ENCODE measurements around the gene NUTM2D. TPM values are rescaled to one million over a fixed set of nuclear protein-coding genes. Genes with fewer than 3 reads are reported as not detected.
"Not testable (repeated sequence)": the region's sequence is repeated elsewhere in the genome, so short reads cannot be mapped to it uniquely, and the experiment has no call there.

NUTM2D gene
- total RNA-seq, 2 donors from 2014 or later = 1.3 to 6.5 TPM

DNA sequence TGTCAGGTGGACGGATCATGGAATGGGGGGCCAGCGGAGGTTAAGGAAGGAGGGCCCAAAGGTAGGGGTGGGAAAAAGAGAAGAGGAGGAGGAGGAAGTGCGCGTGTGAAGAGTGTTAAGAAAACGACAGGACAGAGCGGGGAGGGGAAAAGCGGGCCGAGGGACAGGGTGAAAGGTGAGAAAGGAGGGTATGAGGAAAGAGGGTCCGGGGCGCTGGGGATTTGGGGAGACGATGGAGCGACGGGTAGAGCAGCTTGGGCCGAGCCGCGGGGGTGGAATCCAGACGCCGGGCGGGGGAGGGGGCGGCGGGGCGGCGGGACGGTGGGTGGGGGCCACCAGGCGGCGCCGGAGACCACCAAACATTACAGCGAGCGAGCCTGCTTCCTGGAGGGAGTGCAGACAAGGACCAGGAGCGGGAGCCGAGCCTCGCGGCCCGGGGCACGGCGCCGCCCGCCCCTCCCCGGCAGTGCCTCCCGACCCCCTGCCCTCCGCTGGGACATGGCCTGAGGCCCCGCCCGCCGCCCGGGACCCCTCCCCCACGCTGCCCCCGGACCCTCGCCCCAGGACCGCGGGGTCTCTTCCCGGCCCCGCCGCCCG, 15.9 kb upstream of the NUTM2D start:
- H3K36me3 ChIP-seq (replicated peaks in 1 of 2; ENCODE audit: insufficient read depth in 1 of 2, low read depth in 2 of 2); intact Hi-C loops (cut with DNase I): not testable (repeated sequence)
- 0% methylated on average over 2 to 7 of the region's 54 CpGs for WGBS, 2 donors

DNA sequence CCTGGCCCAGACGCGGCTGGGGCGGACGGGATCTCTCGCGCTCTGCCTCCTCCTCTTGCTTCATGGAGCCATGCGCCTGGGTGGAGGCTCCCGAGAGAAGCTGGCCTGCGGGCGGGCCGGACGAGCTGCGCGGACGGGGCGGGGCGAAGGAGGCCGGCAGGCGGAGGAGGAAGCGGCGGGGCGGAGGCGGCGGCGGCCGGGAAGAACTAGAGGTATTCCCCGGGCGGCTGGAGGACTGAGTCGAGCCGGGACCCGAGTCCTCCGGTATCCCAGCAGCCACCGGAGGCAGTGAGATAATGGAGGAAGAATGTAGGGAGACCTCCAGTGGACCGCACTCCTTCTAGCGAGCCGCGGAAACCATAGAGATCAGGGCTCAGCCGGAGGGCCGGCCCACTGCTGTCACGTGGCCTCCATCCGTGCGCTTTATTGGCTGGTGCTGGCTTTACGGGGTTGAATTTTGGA, 15.3 kb upstream of the NUTM2D start:
- Histone ChIP-seq H3K4me3 (peak overlapping the region in 1 of 2 donors; percentile 9), H3K27ac (peak overlapping the region; percentile 81 to 91 (median 89))
- ATAC-seq (peak; percentile 93), DNase-seq (peak; percentile 91 to 95 (median 92))
- H3K27me3 ChIP-seq; intact Hi-C loops (cut with DNase I); H3K36me3 ChIP-seq (replicated peaks in 1 of 2; ENCODE audit: insufficient read depth in 1 of 2, low read depth in 2 of 2); H3K4me1 ChIP-seq; H3K9me3 ChIP-seq: not testable (repeated sequence)
- WGBS, 2 donors = 1% methylated on average over 27 of the region's 43 CpGs; no CpG with 5 or more reads in 1 of the 2 donors
- TF ChIP-seq POLR2A (IDR thresholded peaks at IDR 0.05) = peak in 2 of 3 donors; percentile 57 to 59

More for the DNA sequence above, 15.9 kb upstream of the NUTM2D start:
- DNase-seq (peak in 1 of 4 donors; percentile 14), ATAC-seq (peak; percentile 20)
- not testable (repeated sequence) for H3K4me3 ChIP-seq, H3K27me3 ChIP-seq, H3K4me1 ChIP-seq, H3K9me3 ChIP-seq
- peak overlapping the region; percentile 81 to 91 (median 89) for H3K27ac ChIP-seq

DNA sequence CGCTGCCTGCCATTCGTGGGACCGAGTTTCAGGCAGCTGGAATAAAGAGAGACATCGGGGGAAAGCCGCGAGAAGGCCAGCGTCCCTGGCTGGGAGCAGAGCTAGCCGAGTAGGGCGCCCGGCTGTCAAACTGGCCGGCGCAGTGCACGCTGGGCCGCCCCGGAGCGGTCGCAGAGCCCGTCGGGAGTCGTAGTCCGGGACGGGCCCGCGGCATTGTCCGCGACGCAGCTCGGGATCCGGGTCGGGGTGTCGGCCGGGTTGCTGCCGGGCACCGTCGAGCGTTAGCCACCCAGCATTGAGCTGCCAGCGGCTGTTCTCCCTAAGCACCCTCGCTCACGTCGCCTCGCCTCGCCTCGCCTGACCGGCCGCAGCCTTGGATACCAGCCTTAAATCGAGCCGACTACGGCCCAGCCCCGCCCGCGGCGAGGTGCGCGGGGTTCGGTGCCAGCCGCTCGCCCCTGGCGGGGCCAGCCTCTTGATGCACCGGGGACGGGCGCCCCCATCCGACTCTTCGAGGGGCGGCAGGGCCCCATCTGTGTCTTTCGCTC, 14.8 kb upstream of the NUTM2D start:
- H3K4me1 ChIP-seq; H3K9me3 ChIP-seq; H3K27me3 ChIP-seq; H3K36me3 ChIP-seq (replicated peaks in 1 of 2; ENCODE audit: insufficient read depth in 1 of 2, low read depth in 2 of 2); intact Hi-C loops (cut with DNase I): not testable (repeated sequence)
- TF ChIP-seq POLR2A (IDR thresholded peaks at IDR 0.05) = peak; percentile 13 to 78 (median 77)
- TF ChIP-seq, protein P1, sequence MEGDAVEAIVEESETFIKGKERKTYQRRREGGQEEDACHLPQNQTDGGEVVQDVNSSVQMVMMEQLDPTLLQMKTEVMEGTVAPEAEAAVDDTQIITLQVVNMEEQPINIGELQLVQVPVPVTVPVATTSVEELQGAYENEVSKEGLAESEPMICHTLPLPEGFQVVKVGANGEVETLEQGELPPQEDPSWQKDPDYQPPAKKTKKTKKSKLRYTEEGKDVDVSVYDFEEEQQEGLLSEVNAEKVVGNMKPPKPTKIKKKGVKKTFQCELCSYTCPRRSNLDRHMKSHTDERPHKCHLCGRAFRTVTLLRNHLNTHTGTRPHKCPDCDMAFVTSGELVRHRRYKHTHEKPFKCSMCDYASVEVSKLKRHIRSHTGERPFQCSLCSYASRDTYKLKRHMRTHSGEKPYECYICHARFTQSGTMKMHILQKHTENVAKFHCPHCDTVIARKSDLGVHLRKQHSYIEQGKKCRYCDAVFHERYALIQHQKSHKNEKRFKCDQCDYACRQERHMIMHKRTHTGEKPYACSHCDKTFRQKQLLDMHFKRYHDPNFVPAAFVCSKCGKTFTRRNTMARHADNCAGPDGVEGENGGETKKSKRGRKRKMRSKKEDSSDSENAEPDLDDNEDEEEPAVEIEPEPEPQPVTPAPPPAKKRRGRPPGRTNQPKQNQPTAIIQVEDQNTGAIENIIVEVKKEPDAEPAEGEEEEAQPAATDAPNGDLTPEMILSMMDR (IDR thresholded peaks at IDR 0.05) = peak in 6 of 7 experiments; percentile 25 to 60 (median 48)
- Histone ChIP-seq H3K4me3 (peak overlapping the region in 1 of 2 donors; percentile 9), H3K27ac (peak overlapping the region; percentile 81 to 91 (median 89))
- 0% methylated on average over 55 of the region's 65 CpGs; no CpG with 5 or more reads in 1 of the 2 donors for WGBS, 2 donors
- DNase-seq = peak; percentile 78 to 87 (median 80)
- peak; percentile 82 for ATAC-seq

DNA sequence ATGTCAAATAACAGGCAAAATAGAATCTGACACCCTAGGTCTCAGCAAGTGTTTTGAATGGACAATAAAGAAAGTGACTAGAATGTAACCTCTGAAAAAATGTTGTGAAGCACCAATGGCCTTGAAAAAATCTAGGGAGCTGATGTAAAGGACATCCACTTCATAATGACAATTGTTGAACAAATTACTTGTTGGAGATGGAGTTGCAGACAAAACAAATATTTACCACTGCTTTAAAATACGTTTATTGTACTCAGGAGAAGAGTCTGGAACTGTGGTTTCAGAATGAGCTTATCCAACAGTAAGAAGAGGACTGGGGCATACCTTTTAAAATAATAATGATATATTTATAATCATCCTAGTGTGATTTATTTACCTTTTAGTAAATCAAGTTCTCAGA, 11.8 kb upstream of the NUTM2D start:
- WGBS, 2 donors = 17 to 20% methylated on average over 1 of the region's 1 CpG
- H3K27me3 ChIP-seq; DNase-seq; H3K36me3 ChIP-seq (replicated peaks in 1 of 2; ENCODE audit: insufficient read depth in 1 of 2, low read depth in 2 of 2); H3K9me3 ChIP-seq; H3K4me1 ChIP-seq; intact Hi-C loops (cut with DNase I); ATAC-seq; H3K27ac ChIP-seq; H3K4me3 ChIP-seq: not testable (repeated sequence)

DNA sequence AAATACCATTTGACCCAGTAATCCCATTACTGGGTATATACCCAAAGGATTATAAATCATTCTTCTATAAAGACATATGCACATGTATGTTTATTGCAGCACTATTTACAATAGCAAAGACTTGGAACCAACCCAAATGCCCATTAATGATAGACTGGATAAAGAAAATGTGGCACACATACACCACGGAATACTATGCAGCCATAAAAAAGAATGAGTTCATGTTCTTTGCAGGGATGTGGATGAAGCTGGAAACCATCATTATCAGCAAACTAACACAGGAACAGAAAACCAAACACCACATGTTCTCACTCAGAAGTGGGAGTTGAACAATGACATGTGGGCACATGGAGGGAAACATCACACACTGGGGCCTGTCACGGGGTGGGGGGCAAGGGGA, 7.4 kb upstream of the NUTM2D start:
- H3K9me3 ChIP-seq; H3K4me1 ChIP-seq; H3K36me3 ChIP-seq (replicated peaks in 1 of 2; ENCODE audit: insufficient read depth in 1 of 2, low read depth in 2 of 2); ATAC-seq; intact Hi-C loops (cut with DNase I); H3K27ac ChIP-seq; DNase-seq; H3K4me3 ChIP-seq; H3K27me3 ChIP-seq: not testable (repeated sequence)
- 94 to 98% methylated on average over 2 of the region's 2 CpGs for WGBS, 2 donors

DNA sequence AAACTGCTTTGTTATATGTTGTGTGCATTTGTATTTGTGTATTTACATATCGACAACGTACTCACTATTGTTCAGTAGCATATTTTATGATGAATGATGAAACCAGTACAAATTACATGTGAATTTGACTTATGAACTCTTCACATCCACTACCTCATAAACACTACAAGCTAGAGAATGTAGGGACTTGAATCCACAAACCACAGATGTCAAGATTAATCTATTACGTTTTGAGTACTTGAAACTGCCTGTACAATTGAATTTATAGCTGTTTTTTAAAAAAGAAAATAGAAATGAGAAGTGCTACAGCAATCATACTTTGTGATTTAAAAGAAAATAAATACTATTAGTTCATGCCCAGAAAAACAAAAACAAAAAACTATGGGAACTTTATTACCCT, 4.7 kb upstream of the NUTM2D start:
- H3K36me3 ChIP-seq (replicated peaks in 1 of 2; ENCODE audit: insufficient read depth in 1 of 2, low read depth in 2 of 2); H3K4me3 ChIP-seq; DNase-seq; H3K27ac ChIP-seq; intact Hi-C loops (cut with DNase I); H3K4me1 ChIP-seq; ATAC-seq; H3K27me3 ChIP-seq; H3K9me3 ChIP-seq: not testable (repeated sequence)
- WGBS, 2 donors = 48 to 62% methylated on average over 3 of the region's 3 CpGs

DNA sequence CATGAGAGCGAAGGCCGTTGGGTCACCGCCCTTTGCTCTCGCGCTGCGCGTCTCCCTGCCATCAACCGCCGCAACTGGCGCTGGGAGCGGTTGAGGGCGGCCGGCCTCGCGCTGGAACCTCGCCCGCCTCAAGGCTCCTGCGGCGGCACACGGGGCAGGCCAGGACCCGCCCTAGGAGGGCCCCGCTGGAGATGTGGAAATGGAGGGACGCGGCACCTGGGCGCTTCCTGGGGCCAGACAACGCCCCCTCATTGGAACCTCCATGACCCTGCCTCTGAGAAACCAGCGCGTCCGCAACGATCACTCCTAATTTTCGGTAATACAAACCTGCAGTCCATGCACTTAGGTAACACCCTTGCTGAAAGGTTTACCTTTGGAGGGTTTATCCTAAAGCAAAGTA, 2.4 kb upstream of the NUTM2D start:
- DNase-seq; H3K36me3 ChIP-seq (replicated peaks in 1 of 2; ENCODE audit: insufficient read depth in 1 of 2, low read depth in 2 of 2); H3K9me3 ChIP-seq; H3K4me3 ChIP-seq; H3K27ac ChIP-seq; H3K4me1 ChIP-seq; intact Hi-C loops (cut with DNase I); ATAC-seq; H3K27me3 ChIP-seq: not testable (repeated sequence)
- WGBS, 2 donors = 89 to 97% methylated on average over 6 to 9 of the region's 31 CpGs

DNA sequence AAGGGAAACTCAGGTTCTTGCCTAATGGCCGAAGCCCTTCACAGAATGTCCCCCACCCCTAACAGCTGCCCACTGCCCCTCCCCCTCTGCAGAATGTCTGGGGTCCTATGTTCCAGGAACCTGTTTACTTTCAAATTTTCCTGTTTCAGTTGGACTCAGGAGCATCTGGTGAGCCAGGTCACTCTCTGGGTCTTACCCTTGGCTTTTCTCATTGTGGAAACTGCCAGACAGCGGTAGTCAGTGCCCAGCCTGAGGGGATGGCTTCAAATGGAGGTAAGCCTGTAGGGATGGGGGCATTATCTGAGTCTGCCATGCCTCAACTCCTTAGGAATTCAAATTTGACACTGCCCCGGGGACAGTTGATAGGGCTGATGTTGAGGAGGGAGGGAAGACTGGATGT, 615 bp downstream of the NUTM2D start:
- WGBS, 2 donors = 94 to 100% methylated on average over 1 of the region's 3 CpGs
- H3K9me3 ChIP-seq; intact Hi-C loops (cut with DNase I); DNase-seq; H3K27ac ChIP-seq; H3K36me3 ChIP-seq (replicated peaks in 1 of 2; ENCODE audit: insufficient read depth in 1 of 2, low read depth in 2 of 2); H3K4me3 ChIP-seq; H3K27me3 ChIP-seq; ATAC-seq; H3K4me1 ChIP-seq: not testable (repeated sequence)

DNA sequence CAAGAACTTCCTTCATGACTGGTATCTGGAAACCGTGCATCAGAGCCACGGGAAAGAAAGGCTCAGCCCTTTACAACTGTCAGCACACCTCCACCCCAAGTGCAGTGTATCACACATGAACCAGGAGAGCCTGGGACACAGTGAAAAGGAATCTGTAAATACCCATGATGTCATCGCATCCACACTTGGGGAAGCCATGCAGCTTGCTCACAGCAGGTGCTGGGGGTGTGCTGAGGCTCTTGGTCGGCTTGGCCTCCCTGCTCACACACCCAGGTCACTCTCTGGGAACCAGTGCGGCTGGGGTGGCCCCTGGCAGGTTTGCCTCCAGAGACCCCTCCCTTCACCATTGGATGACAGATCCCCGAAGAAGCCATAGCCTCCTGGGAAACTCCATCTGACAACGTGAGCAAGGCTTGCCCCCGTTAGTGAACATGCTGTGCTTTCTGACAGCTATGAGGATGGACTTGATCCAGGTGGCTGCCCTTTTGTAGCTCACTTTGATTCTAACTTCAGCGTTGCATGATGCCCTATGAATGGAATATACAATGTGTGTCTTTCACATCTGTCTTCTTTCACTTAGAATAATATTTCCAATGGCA, 12.1 kb downstream of the NUTM2D start:
- H3K27ac ChIP-seq; intact Hi-C loops (cut with DNase I); DNase-seq; H3K27me3 ChIP-seq; ATAC-seq; H3K36me3 ChIP-seq (replicated peaks in 1 of 2; ENCODE audit: insufficient read depth in 1 of 2, low read depth in 2 of 2); H3K4me3 ChIP-seq; H3K9me3 ChIP-seq; H3K4me1 ChIP-seq: not testable (repeated sequence)
- 100% methylated on average over 1 to 2 of the region's 9 CpGs for WGBS, 2 donors

DNA sequence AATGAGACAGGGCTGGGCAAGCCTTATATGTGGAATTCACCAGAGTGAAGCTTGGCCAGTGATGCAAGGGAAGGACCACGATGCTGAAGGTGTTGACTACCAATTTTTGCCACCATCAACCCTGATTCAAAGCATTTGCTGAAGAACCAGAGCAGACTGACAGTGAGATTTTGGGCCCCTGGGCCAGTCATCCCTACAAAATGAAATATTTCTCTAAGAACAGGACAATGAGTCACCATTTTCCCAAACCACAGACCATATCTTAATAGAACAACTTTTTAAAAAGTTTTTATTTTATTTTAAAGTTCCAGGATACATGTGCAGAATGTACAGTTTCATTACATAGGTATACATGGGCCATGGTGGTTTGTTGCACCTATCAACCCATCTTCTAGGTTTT, 16.5 kb downstream of the NUTM2D start:
- H3K27ac ChIP-seq; H3K36me3 ChIP-seq (replicated peaks in 1 of 2; ENCODE audit: insufficient read depth in 1 of 2, low read depth in 2 of 2); DNase-seq; H3K4me3 ChIP-seq; H3K4me1 ChIP-seq; intact Hi-C loops (cut with DNase I); H3K27me3 ChIP-seq; H3K9me3 ChIP-seq; ATAC-seq: not testable (repeated sequence)
- 73 to 86% methylated on average over 1 of the region's 1 CpG for WGBS, 2 donors

DNA sequence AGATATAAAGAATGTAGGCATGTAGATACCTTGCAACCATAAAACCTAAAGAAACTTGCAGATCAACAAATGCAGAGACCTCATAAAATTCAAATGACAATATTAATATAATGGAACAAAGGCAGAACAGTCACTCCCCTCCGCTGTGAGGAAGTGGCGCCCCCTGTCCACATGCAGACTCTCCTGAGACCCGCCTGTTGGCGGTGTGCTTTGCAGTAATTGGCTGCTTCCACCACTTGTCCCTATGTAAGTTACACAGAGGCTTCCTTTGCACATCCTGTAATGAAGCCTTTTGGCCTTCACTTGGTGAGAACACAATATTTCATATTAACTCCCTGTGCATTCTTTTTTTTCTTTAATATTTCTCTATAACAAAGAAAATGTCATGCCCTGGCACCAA, 21.6 kb downstream of the NUTM2D start:
- 82 to 100% methylated on average over 3 to 4 of the region's 4 CpGs for WGBS, 2 donors
- not testable (repeated sequence) for ATAC-seq, H3K9me3 ChIP-seq

More for the DNA sequence above, 21.6 kb downstream of the NUTM2D start:
- H3K36me3 ChIP-seq (replicated peaks in 1 of 2; ENCODE audit: insufficient read depth in 1 of 2, low read depth in 2 of 2); H3K4me1 ChIP-seq; H3K27ac ChIP-seq; H3K4me3 ChIP-seq; H3K27me3 ChIP-seq; DNase-seq; intact Hi-C loops (cut with DNase I): not testable (repeated sequence)

All from body of pancreas (tissue), 4 donors.